Keratinocyte (primary cell): Measurements from ENCODE around the gene PRR19.

Experiments used
- CTCF ChIP-seq, 3 experiments: IDR thresholded peaks in 1 of 3; conservative IDR thresholded peaks in 1 of 3; optimal IDR thresholded peaks in 1 of 3; 2 replicates in 2 of 3; 3 replicates in 1 of 3; pipeline versions ENCODE3 to v1.5.1; 2011; ENCODE audit warnings: low read length in 3 of 3, mild to moderate bottlenecking in 3 of 3, moderate library complexity in 2 of 3, control low read depth in 1 of 3, inconsistent platforms in 1 of 3; ENCODE audit not compliant: insufficient read depth in 2 of 3; ENCODE audit errors: extremely low read depth in 1 of 3
- EZH2 ChIP-seq: IDR thresholded peaks from one replicate; pipeline ENCODE4 v1.6.1; 2012; ENCODE audit warnings: inconsistent platforms, mild to moderate bottlenecking, low read length, moderate library complexity

- TF ChIP-seq CTCF (optimal IDR thresholded peaks at IDR 0.05 in 1 of 3, IDR thresholded peaks at IDR 0.05 in 1 of 3, conservative IDR thresholded peaks at IDR 0.05 in 1 of 3; ENCODE audit: extremely low read depth in 1 of 3, insufficient read depth in 2 of 3, low read length in 3 of 3) (no peak), EZH2 (no peak)
Measured at GRCh38 chr19:42276284-42276683, 25.6 kb upstream of the PRR19 start.
